Uterus (tissue), 4 donors: ENCODE measurements around the gene ALOX15. TPM values are rescaled to one million over a fixed set of nuclear protein-coding genes. Genes with fewer than 3 reads are reported as not detected.

Experiments
- DNase-seq, 2 donors: peaks; one replicate each; pipeline ENCODE4 v3.0.0-alpha.2; 2019 to 2020
- H3K27ac ChIP-seq, 2 donors: fragments of 200-600 bp; sonication (generic); 1 replicate in 1 of 2; 2 replicates in 1 of 2; pipeline ENCODE4 v1.5.1; 2016 to 2018
- H3K27me3 ChIP-seq, 2 donors: fragments of 200-600 bp; sonication (generic); one replicate each; pipeline ENCODE4 v1.5.1; 2018 to 2019; ENCODE audit warnings: control low read depth in 1 of 2
- H3K36me3 ChIP-seq, 2 donors: fragments of 200-600 bp; sonication (generic); one replicate each; pipeline ENCODE4 v1.5.1; 2019; ENCODE audit warnings: control low read depth in 1 of 2
- H3K4me1 ChIP-seq, 2 donors: fragments of 200-600 bp; sonication (generic); one replicate each; pipeline ENCODE4 v1.5.1; 2018 to 2019; ENCODE audit warnings: control low read depth in 1 of 2
- H3K4me3 ChIP-seq, 2 donors: fragments of 200-600 bp; sonication (generic); 1 replicate in 1 of 2; 2 replicates in 1 of 2; pipeline ENCODE4 v1.5.1; 2018 to 2019; ENCODE audit warnings: mild to moderate bottlenecking in 1 of 2
- H3K9me3 ChIP-seq, 2 donors: fragments of 200-600 bp; sonication (generic); one replicate each; pipeline ENCODE4 v1.5.1; 2019; ENCODE audit warnings: control low read depth in 1 of 2
- POLR2A ChIP-seq, 2 donors: fragments of 450-650 bp; IDR thresholded peaks; one replicate each; pipeline ENCODE4 v1.6.1; 2016; ENCODE audit warnings: antibody characterized with exemption in 2 of 2, mild to moderate bottlenecking in 1 of 2, moderate library complexity in 1 of 2
- intact Hi-C: fragments of 100-400 bp; cut with DNase I; formaldehyde crosslinking; loops from one replicate; pipeline ENCODE4 v1.15.1; 2023; ENCODE audit warnings: low total_unique reads
- total RNA-seq, 4 donors: library from RNA; depleted of rRNA in 3 of 4; stranded (reverse); fragments of >200 nt in 3 of 4; gene quantifications; one replicate each; pipeline versions ENCODE4 v1.1.0 to v1.2.4, GENCODE V29; 2014 to 2023
- TF ChIP-seq, protein P1 (sequence below), 4 experiments: fragments of 200-600 bp in 2 of 4; fragments of 450-650 bp in 2 of 4; sonication (generic) in 2 of 4; IDR thresholded peaks; one replicate each; pipeline ENCODE4 v1.5.1; 2016 to 2019; ENCODE audit warnings: antibody characterized with exemption in 4 of 4, mild to moderate bottlenecking in 2 of 4, moderate library complexity in 1 of 4
- donor health status: DM: yes; HTN: yes; CAD: no.

ALOX15 gene
- total RNA-seq, 4 donors from 2014 or later = 0.24 to 2.9 TPM; not detected in 2

DNA sequence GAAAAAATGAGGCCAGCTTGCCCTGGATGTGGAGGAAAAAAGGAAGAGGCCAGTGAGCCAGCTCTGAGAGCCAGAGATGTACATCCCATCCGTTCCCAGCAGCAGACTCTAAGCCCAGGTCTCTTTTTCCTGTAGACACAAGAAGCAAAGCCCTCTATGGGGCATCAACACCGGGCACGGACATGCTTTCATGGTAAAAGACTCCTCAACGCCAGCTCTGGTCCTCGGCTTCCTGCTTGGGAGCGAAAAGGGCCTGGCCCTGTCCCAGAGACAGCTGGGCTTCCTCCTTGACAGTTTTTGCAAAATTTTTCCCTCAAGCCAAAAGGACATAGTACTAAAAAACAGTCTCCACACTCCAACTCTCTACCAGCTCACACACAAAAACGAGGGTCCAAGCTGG is 35.3 kb upstream of the ALOX15 start:
- DNase-seq = no peak
- no peaks in the 10 kb centered on the region for H3K27me3 ChIP-seq
- H3K4me3 ChIP-seq = no peak overlapping the region
- TF ChIP-seq, protein P1, sequence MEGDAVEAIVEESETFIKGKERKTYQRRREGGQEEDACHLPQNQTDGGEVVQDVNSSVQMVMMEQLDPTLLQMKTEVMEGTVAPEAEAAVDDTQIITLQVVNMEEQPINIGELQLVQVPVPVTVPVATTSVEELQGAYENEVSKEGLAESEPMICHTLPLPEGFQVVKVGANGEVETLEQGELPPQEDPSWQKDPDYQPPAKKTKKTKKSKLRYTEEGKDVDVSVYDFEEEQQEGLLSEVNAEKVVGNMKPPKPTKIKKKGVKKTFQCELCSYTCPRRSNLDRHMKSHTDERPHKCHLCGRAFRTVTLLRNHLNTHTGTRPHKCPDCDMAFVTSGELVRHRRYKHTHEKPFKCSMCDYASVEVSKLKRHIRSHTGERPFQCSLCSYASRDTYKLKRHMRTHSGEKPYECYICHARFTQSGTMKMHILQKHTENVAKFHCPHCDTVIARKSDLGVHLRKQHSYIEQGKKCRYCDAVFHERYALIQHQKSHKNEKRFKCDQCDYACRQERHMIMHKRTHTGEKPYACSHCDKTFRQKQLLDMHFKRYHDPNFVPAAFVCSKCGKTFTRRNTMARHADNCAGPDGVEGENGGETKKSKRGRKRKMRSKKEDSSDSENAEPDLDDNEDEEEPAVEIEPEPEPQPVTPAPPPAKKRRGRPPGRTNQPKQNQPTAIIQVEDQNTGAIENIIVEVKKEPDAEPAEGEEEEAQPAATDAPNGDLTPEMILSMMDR (IDR thresholded peaks at IDR 0.05) = no peak
- TF ChIP-seq POLR2A (IDR thresholded peaks at IDR 0.05) = no peak
- no peaks in the 10 kb centered on the region for H3K4me1 ChIP-seq
- H3K9me3 ChIP-seq = no peaks in the 10 kb centered on the region
- H3K27ac ChIP-seq = no peak overlapping the region
- H3K36me3 ChIP-seq = no peaks in the 10 kb centered on the region
- intact Hi-C loops = no loop called here

DNA sequence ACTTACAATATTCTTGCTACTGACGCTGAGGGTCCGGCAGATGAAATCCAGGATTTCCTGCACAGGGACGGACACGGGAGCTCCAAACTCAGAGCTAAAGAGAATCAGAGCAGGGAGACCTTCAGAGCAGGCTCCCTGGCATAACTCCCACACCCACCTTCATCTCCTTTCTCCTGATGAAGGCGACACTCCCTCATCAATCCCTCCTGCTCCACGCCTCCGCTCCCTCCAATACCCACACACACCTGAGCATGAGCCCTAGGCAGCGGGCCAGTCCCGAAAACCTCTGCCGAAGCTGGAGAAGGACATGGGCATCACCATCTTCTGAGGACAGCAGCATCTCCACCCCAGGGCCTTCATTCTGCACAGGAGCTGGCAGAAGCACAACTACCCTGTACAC is 34.3 kb upstream of the ALOX15 start:
- no peaks in the 10 kb centered on the region for H3K27me3 ChIP-seq
- no peaks in the 10 kb centered on the region for H3K4me1 ChIP-seq
- no peaks in the 10 kb centered on the region for H3K9me3 ChIP-seq
- TF ChIP-seq POLR2A (IDR thresholded peaks at IDR 0.05) = no peak
- TF ChIP-seq, protein P1 (IDR thresholded peaks at IDR 0.05) = no peak
- H3K4me3 ChIP-seq = no peak overlapping the region
- no peak overlapping the region for H3K27ac ChIP-seq
- H3K36me3 ChIP-seq = no peaks in the 10 kb centered on the region
- intact Hi-C loops = no loop called here
- no peak for DNase-seq

DNA sequence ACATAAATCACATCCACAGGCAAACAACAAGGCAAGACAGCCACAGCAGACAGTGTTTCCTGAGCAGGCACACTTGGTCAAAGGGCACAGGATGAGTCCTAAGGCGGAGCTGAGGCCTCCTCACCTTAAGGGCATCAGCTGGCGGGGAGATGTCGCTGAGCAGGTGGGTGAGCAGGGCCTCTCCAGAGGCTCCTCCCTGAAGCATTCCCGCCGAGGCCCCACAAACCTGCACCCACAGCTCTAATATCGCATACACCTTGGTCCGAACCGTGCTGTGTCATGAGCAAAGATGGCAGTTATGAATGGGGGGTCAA is 33.2 kb upstream of the ALOX15 start:
- no peak overlapping the region for H3K27ac ChIP-seq
- H3K4me3 ChIP-seq = no peak overlapping the region
- no peak for TF ChIP-seq POLR2A (IDR thresholded peaks at IDR 0.05)
- TF ChIP-seq, protein P1 (IDR thresholded peaks at IDR 0.05) = no peak
- intact Hi-C loops = no loop called here
- no peaks in the 10 kb centered on the region for H3K9me3 ChIP-seq
- DNase-seq = no peak
- no peaks in the 10 kb centered on the region for H3K4me1 ChIP-seq
- no peaks in the 10 kb centered on the region for H3K27me3 ChIP-seq
- H3K36me3 ChIP-seq = no peaks in the 10 kb centered on the region

DNA sequence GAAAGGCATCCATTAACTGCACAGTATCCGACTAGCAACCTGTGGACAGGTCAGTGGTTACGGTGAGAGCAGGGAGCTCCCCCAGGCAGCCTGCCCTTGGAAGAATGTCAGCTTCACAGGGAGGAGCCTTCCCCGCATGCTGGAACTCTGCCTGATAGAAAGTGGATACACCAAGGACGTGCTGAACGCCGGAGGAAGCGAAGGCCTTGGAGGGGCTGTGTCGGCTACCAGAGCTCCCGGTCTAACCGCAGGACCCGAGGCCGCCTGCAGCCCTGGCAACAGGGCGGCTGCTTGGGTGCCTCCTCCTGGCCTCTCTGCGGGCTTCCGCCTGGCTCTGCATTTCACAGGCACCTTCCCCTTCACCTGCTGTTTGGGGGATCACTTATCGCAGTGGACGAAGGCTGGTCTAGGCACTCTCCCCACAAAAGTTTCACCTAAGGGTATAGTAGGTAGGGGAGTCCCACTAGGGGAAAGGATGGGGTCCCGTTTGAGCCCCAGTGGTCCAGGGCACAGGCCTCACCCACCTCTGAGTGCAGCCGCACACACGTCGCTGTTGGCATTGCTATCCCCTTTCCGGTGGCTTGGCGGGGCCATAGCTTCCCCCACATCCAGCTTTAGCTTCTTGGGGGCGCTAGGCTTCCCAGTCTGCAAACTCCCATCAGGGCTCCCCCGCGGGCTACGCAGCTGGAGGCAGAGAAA is 32.7 kb upstream of the ALOX15 start:
- no peaks in the 10 kb centered on the region for H3K27me3 ChIP-seq
- H3K4me1 ChIP-seq = no peaks in the 10 kb centered on the region
- TF ChIP-seq POLR2A (IDR thresholded peaks at IDR 0.05) = no peak
- TF ChIP-seq, protein P1 (IDR thresholded peaks at IDR 0.05) = no peak
- H3K27ac ChIP-seq = no peak overlapping the region
- H3K9me3 ChIP-seq = no peaks in the 10 kb centered on the region
- DNase-seq = no peak
- no peak overlapping the region for H3K4me3 ChIP-seq
- H3K36me3 ChIP-seq = no peaks in the 10 kb centered on the region
- intact Hi-C loops = no loop called here

DNA sequence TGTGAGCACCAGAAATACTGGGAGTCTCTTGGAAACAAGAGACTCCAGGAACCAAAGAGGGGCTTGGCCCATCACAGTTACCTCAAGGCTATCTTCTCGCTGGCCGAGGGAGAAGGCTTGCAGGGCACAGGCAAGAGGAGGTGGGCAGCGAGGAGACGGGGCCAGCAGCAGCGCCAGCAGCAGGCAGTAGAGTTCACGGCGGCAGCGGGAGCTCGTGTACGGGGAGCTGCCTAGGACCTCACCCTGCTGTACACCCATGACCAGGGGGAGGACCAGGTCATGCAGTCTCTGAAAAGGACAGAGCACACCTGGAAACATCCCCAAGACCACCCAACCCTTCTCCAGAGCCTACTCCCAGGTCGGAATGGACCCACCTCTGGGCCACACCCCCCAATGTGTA is 31.7 kb upstream of the ALOX15 start:
- TF ChIP-seq, protein P1 (IDR thresholded peaks at IDR 0.05) = no peak
- TF ChIP-seq POLR2A (IDR thresholded peaks at IDR 0.05) = no peak
- intact Hi-C loops = no loop called here
- Histone ChIP-seq H3K27me3 (no peaks in the 10 kb centered on the region), H3K4me1 (no peaks in the 10 kb centered on the region), H3K9me3 (no peaks in the 10 kb centered on the region), H3K36me3 (no peaks in the 10 kb centered on the region), H3K4me3 (no peak overlapping the region), H3K27ac (no peak overlapping the region)
- no peak for DNase-seq
